Smooth muscle cell (in vitro differentiated cells): ENCODE data around the gene SCN4A. TPM values are rescaled to one million over a fixed set of nuclear protein-coding genes. Genes with fewer than 3 reads are reported as not detected.

ENCODE experiments used
- DNase-seq: peaks from one replicate; lab custom pipeline; 2025; ENCODE audit not compliant: unreplicated experiment; lab: John Stamatoyannopoulos, UW
- H2AFZ ChIP-seq: fragments of 200-600 bp; sonication (generic); 2 replicates; pipeline ENCODE4 v1.6.0; 2016; ENCODE audit warnings: antibody characterized with exemption, low read depth, mild to moderate bottlenecking
- H3F3A ChIP-seq: fragments of 200-600 bp; sonication (generic); 2 replicates; pipeline ENCODE4 v1.6.0; 2017; ENCODE audit warnings: antibody characterized with exemption, low read depth
- H3K27ac ChIP-seq: fragments of 200-600 bp; sonication (generic); 2 replicates; pipeline ENCODE4 v1.5.1; 2016; ENCODE audit warnings: low read depth, mild to moderate bottlenecking
- H3K27me3 ChIP-seq: fragments of 200-600 bp; sonication (generic); 2 replicates; pipeline ENCODE4 v1.6.1; 2016; ENCODE audit warnings: low read depth, mild to moderate bottlenecking
- H3K36me3 ChIP-seq: fragments of 200-600 bp; sonication (generic); 2 replicates; pipeline ENCODE4 v1.5.1; 2016; ENCODE audit warnings: low read depth
- H3K4me1 ChIP-seq: fragments of 200-600 bp; sonication (generic); 2 replicates; pipeline ENCODE4 v1.5.1; 2016; ENCODE audit warnings: low read depth
- H3K4me2 ChIP-seq: fragments of 200-600 bp; sonication (generic); 2 replicates; pipeline ENCODE4 v1.6.0; 2016; ENCODE audit warnings: mild to moderate bottlenecking
- H3K4me3 ChIP-seq: fragments of 200-600 bp; sonication (generic); 2 replicates; pipeline ENCODE4 v1.5.1; 2016; ENCODE audit warnings: mild to moderate bottlenecking
- H3K79me2 ChIP-seq: fragments of 200-600 bp; sonication (generic); 2 replicates; pipeline ENCODE4 v1.6.0; 2016; ENCODE audit warnings: low read depth, mild to moderate bottlenecking
- H3K9ac ChIP-seq: fragments of 200-600 bp; sonication (generic); 2 replicates; pipeline ENCODE4 v1.6.0; 2016; ENCODE audit warnings: low read depth
- H3K9me3 ChIP-seq: fragments of 200-600 bp; sonication (generic); replicated peaks from 2 replicates; pipeline ENCODE4 v1.5.1; 2016; ENCODE audit warnings: low read depth
- H4K20me1 ChIP-seq: fragments of 200-600 bp; sonication (generic); 2 replicates; pipeline ENCODE4 v1.6.0; 2016; ENCODE audit warnings: low read depth
- WGBS: methylation state at CpG from one replicate; pipeline ENCODE4 v1.1.7; 2016; ENCODE audit warnings: low lambda C conversion rate; 5-methylcytosine and 5-hydroxymethylcytosine counted together
- polyA plus RNA-seq: library from polyadenylated mRNA; unstranded; fragments of >200 nt; fragmentation: Nextera tagmentation; extraction: Ambion mirVana; gene quantifications from 2 replicates; pipeline ENCODE4 v1.2.1, GENCODE V29; 2016
- total RNA-seq: library from RNA; depleted of rRNA; stranded (reverse); fragments of >200 nt; gene quantifications from 2 replicates; pipeline ENCODE4 v1.2.3, GENCODE V29; 2014
- TF ChIP-seq, protein P1 (sequence below): fragments of 200-600 bp; sonication (generic); IDR thresholded peaks from 2 replicates; pipeline ENCODE4 v1.5.1; 2017; ENCODE audit warnings: borderline replicate concordance, mild to moderate bottlenecking, antibody characterized with exemption; ENCODE audit not compliant: insufficient read depth, poor library complexity, severe bottlenecking

The SCN4A gene
- total and polyA plus RNA-seq, 2 experiments from 2014 or later: under 0.01 TPM; not detected in 1

GRCh38 chr17:63937319-63937718 is 35.4 kb downstream of the SCN4A start:
- H3K9ac ChIP-seq: no peak overlapping the region
- no peaks in the 10 kb centered on the region for H3K79me2 ChIP-seq
- H2AFZ ChIP-seq: no peak overlapping the region
- H3K4me2 ChIP-seq: no peak overlapping the region
- H3K4me1 ChIP-seq: no peaks in the 10 kb centered on the region
- no peaks in the 10 kb centered on the region for H4K20me1 ChIP-seq
- no peak for DNase-seq
- TF ChIP-seq, protein P1, sequence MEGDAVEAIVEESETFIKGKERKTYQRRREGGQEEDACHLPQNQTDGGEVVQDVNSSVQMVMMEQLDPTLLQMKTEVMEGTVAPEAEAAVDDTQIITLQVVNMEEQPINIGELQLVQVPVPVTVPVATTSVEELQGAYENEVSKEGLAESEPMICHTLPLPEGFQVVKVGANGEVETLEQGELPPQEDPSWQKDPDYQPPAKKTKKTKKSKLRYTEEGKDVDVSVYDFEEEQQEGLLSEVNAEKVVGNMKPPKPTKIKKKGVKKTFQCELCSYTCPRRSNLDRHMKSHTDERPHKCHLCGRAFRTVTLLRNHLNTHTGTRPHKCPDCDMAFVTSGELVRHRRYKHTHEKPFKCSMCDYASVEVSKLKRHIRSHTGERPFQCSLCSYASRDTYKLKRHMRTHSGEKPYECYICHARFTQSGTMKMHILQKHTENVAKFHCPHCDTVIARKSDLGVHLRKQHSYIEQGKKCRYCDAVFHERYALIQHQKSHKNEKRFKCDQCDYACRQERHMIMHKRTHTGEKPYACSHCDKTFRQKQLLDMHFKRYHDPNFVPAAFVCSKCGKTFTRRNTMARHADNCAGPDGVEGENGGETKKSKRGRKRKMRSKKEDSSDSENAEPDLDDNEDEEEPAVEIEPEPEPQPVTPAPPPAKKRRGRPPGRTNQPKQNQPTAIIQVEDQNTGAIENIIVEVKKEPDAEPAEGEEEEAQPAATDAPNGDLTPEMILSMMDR: no peak
- no peak overlapping the region for H3K27ac ChIP-seq
- no peaks in the 10 kb centered on the region for H3F3A ChIP-seq
- H3K27me3 ChIP-seq: no peaks in the 10 kb centered on the region
- H3K36me3 ChIP-seq: no peaks in the 10 kb centered on the region
- WGBS: 77% methylated on average over 6 of the region's 6 CpGs
- no peaks in the 10 kb centered on the region for H3K9me3 ChIP-seq
- H3K4me3 ChIP-seq: no peak overlapping the region

DNA sequence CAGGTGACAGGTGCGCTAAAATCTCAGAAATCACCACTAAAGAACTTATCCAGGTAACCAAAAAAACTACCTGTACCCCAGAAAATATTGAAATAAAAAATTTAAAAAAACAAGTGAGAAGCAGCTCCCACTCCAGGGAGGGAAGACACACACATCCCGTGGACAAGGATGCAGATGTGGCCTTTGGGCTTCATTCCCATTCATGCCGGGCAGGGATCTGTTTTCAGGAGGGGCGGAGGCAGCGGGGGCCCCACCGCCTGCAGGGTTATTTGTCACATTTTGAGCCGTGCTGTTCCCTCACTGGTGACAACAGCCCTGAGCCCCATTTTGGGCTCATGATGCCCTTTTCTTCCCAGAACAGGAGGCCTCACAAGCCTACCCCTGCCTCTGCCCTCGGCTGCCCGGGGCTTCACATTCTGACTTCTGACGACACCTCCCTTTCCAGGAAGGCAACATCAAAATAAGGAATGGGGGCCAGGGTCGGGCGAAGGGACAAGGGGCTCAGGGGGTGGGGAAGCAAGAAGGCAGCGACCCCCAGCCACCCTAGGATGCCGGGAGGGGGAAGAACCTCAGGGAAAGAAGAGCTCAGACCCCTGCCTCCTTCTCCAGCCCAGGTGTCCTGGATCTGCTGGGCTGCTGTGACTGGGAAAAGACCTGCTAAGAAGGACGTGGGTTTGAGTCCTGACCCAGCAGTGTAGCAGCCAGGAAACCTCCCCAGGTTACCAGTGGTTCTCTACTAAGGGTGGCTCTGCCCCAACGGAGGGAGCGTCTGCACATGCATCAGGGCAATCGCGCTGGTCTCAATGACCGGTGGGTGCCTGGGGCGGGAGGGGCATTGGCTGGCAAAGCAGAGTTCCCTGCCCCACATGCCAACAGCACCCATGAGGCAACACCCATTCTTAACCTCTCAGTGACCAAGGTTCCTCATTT is 38.3 kb downstream of the SCN4A start:
- Histone ChIP-seq H3K9ac (no peak overlapping the region), H3K9me3 (no peaks in the 10 kb centered on the region), H4K20me1 (no peaks in the 10 kb centered on the region), H2AFZ (no peak overlapping the region), H3K27me3 (no peaks in the 10 kb centered on the region), H3K4me1 (no peaks in the 10 kb centered on the region), H3K27ac (no peak overlapping the region), H3K36me3 (no peaks in the 10 kb centered on the region), H3K4me2 (no peak overlapping the region), H3K4me3 (no peak overlapping the region), H3K79me2 (no peaks in the 10 kb centered on the region), H3F3A (no peaks in the 10 kb centered on the region)
- TF ChIP-seq, protein P1: no peak
- DNase-seq: no peak
- 91% methylated on average over 21 of the region's 21 CpGs for WGBS

- DNase-seq: no peak
- no peaks in the 10 kb centered on the region for H3K27me3 ChIP-seq
- no peak overlapping the region for H3K27ac ChIP-seq
- H3K9ac ChIP-seq: no peak overlapping the region
- H4K20me1 ChIP-seq: no peaks in the 10 kb centered on the region
- H3K9me3 ChIP-seq: no peaks in the 10 kb centered on the region
- no peaks in the 10 kb centered on the region for H3F3A ChIP-seq
- 92% methylated on average over 8 of the region's 8 CpGs for WGBS
- no peak overlapping the region for H3K4me2 ChIP-seq
- no peaks in the 10 kb centered on the region for H3K4me1 ChIP-seq
- no peaks in the 10 kb centered on the region for H3K36me3 ChIP-seq
- no peak overlapping the region for H3K4me3 ChIP-seq
- no peaks in the 10 kb centered on the region for H3K79me2 ChIP-seq
- no peak overlapping the region for H2AFZ ChIP-seq
- TF ChIP-seq, protein P1: no peak
Observed at GRCh38 chr17:63933598-63933997, 39.1 kb downstream of the SCN4A start.

DNA sequence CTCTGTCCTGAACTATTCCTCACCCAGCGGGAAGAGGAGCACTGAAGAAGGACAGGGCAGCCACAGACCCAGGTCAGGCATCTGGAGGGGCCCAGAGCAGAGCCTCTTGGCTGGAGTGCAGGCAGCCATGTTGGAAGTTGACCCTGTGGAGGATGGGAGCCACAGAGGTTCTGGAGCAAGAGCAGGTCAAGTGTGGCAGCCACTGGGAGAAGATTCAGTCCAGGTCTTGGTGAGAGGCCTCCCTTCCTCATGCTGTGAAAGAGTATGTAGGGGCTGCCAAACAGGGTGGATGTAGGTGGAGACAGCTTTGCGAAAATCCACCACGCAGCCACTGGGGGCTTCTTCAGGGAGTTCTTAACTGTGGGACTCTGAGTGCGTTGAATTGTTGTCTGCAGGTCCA is 40.0 kb downstream of the SCN4A start:
- H2AFZ ChIP-seq: no peak overlapping the region
- DNase-seq: no peak
- TF ChIP-seq, protein P1: no peak
- 96% methylated on average over 4 of the region's 4 CpGs for WGBS
- no peaks in the 10 kb centered on the region for H3K4me1 ChIP-seq
- no peak overlapping the region for H3K9ac ChIP-seq
- H3K27me3 ChIP-seq: no peaks in the 10 kb centered on the region
- no peaks in the 10 kb centered on the region for H3F3A ChIP-seq
- H3K4me3 ChIP-seq: no peak overlapping the region
- H3K9me3 ChIP-seq: no peaks in the 10 kb centered on the region
- H3K27ac ChIP-seq: no peak overlapping the region
- H3K79me2 ChIP-seq: no peaks in the 10 kb centered on the region
- H3K4me2 ChIP-seq: no peak overlapping the region
- no peaks in the 10 kb centered on the region for H3K36me3 ChIP-seq
- no peaks in the 10 kb centered on the region for H4K20me1 ChIP-seq
